GM21619 (cell line): ENCODE measurements around the gene MID1.

Source experiments
- ATAC-seq: cut with Tn5 transposase; IDR thresholded peaks from one replicate; pipeline ENCODE4 v1.9.1; 2021; ENCODE audit not compliant: unreplicated experiment

Gene MID1, protein sequence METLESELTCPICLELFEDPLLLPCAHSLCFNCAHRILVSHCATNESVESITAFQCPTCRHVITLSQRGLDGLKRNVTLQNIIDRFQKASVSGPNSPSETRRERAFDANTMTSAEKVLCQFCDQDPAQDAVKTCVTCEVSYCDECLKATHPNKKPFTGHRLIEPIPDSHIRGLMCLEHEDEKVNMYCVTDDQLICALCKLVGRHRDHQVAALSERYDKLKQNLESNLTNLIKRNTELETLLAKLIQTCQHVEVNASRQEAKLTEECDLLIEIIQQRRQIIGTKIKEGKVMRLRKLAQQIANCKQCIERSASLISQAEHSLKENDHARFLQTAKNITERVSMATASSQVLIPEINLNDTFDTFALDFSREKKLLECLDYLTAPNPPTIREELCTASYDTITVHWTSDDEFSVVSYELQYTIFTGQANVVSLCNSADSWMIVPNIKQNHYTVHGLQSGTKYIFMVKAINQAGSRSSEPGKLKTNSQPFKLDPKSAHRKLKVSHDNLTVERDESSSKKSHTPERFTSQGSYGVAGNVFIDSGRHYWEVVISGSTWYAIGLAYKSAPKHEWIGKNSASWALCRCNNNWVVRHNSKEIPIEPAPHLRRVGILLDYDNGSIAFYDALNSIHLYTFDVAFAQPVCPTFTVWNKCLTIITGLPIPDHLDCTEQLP

DNA sequence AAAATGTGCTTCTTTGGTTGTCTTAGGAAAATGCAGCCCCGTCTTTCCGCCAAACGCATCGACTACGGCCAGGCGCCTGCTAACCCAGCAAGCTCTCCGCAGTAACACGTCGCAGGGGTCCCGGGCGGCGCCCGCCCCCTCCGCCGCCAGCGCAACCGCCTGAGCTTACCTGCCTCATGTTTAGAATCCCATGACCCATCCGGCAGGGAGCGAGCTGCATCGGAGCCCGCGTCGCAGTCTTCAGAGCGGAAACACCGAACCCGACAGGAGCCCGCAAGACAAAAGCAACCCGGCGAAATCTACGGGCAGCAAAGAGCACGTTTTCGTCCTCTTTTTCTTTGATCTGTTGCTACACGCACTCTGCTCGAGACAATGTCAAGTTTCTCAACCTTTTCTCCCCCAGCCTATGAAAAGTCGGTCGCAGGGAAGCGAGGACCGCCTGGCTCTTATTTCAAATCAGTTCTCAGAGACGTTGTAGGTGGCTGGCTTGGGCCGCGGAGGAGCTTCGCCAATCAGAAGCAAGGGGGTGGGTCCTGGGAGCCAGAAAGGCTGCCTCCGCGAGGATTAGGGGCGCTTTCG is at the start of gene MID1:
TSS of gene MID1 (minus strand) at position 465 of the 579 bp plus-strand sequence. CDS start 53,038 bp downstream, outside the sequence.
- ATAC-seq, result no peak

GRCh38 chrX:10667143-10667542 is 46.8 kb upstream of the MID1 start:
- no peak for ATAC-seq

DNA sequence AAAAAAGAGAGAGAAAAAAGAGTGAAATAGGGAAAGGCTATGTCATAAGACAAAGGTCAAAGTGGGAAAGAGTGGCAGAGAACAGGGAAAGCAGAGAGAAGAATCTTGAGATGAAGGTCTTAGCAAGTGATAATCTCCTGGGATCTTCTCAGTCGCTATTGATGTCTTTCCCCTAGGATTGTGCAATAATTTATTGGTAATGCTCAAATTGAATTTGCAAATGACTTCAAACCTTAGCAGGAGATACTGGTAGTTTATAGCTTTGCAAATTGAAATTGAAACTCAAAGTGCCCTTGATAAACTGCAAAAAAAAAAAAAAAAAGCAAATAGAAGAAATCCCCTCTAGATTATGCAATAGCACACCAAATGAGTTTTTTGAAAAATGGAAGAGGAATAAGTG is 45.7 kb upstream of the MID1 start:
- ATAC-seq, result no peak

DNA sequence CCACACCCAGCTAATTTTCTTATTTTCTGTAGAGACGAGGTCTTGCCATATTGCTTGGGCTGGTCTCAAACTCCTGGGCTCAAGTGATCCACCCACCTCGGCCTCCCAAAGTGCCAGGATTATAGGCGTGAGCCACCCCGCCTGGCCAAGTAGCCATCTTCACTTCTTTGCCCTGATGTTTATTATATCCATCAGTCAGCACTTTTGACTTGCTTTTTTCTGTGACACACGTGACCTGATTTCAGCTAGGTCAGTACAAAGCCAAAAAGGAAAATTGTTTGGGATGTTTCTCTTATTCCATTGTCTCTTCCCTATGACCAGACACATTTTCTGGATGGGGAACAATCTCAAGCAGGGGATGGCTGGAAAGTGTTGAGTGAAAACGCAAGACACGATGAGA is 45.3 kb upstream of the MID1 start:
- no peak for ATAC-seq

- no peak for ATAC-seq
These were observed 39.8 kb upstream of the MID1 start for GRCh38 chrX:10660171-10660570.

GRCh38 chrX:10656214-10656613 is 35.8 kb upstream of the MID1 start:
- no peak for ATAC-seq

DNA sequence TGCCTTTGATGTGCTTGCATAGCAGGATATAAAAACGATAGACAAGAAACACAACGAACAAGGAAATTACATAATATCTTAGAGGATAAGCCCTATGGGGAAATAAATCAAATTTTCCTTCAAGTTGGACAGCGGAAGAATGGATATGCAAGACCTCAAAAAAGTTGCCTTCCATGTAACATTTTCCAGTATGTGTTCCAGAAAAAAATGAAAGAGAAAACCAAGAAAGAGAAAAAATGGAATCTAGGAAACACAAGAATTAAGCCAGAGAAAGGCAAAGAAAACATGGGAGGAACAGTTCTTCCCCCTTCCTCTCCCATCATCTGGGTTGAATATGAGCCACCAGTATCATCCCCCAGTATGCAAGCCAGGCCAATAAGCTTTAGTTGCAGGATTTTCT is 34.6 kb upstream of the MID1 start:
- ATAC-seq, result no peak

DNA sequence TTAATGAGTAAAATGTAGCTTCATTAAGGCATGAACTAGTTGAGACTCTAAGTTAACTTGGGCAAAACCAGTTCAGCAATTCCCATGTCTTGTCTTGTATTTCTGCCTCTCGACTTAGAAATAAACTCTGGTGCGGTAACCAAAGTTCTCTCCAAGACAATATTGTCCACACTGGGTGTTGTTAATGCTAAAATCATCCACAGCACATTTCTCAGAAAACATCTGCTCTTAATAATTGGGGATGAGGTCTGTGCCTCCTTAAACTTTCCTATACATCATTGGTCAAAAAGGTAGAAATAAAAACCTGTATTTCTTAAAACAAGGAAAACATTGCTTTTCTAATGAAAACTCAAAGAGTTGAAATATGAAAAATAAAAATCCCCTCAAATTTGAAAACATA is 32.9 kb upstream of the MID1 start:
- ATAC-seq, result no peak

- ATAC-seq, result no peak
These were observed 28.9 kb upstream of the MID1 start for GRCh38 chrX:10649265-10649664.

DNA sequence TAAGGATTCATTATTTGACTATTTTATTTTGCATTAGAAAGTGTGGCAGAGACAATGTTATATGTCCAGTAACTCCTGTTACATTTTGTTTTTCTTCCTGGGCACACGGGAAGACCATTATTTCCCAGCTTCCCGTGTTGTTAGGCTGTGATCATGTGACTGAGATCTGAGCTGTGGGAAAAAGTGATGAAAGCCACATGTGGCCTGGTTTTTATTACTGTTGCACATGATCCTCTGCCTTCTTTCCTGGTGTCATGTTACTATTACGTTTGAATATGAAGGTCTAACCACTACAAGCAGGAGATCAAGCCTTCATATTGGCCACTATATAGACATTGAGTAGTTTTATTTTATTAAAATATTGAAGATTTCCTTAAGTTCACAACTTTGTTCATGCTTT is 28.2 kb upstream of the MID1 start:
- ATAC-seq, result no peak

GRCh38 chrX:10636851-10637250 is 16.5 kb upstream of the MID1 start:
- ATAC-seq, result no peak

DNA sequence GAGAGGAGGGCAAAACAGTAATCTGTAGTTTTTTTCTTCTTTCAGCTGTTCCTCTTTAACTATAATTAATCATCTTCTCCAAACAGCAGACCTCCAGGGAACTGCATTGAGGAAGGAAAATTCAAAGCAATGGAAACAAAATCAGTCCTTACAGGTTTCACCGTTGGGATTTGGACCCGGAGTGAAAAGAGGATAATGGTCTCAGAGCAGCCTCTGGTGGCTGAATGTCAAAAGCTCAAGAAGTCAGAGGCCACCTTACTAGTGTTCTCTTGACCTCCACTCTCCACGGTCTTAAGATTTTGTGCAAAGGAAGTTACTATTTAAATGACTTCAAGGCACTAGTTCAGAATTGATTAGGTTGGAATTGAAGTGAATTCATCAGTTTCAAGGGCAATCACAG is 16.0 kb upstream of the MID1 start:
- no peak for ATAC-seq

- ATAC-seq, result no peak
These were observed 14.2 kb upstream of the MID1 start for GRCh38 chrX:10634392-10635161.

DNA sequence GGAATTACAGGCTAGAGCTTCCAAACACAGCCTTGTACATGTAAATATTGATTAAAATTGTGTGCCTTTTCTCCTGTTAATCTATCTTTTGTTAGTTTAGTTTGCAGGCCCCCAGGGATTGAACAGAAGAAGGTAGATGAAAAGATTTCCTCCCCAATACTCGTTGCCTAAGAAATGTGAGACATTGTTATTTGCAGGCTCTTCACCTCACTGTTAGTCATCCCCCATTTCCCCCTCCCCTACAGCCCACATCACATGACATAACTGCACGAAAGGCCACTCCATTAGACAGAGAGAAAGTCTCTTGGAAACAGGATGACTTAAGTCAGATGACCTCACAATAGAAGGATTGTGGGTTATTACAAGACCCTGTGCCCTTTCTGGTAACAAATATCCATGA is 13.3 kb upstream of the MID1 start:
- ATAC-seq, result no peak

DNA sequence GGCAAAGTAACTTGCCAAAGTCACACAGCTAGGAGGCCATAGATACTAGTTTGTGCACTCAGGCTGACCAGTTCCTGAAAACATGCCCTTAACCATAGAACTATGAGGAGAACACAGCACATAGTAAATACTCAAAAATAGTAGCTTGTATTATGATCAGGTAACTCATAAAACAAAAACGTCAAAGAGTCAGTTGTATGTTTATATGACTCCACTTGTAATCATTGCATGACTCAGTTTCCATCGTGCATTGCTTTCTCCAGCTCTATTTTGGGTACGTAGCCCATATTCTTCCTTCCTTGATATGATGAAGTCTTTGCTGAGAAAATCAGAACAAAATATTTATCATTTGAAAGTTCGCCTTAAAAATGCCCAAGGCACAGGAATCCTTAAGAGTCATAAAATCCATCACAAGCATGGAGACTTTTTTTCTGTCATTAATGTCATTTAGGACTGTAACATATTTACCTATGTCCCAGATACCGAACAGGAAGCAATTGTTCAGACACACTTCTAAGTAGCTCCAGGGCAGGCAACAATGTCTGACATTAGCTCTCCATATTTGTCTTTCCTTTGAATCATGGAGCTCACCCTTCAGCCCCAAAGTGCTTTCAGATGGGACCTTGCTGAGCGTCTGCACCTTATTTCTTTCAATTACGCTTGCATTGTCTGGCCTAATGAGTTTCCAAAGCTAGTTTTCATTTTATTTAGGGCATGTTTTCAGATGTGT is 11.2 kb upstream of the MID1 start:
- ATAC-seq, result no peak

DNA sequence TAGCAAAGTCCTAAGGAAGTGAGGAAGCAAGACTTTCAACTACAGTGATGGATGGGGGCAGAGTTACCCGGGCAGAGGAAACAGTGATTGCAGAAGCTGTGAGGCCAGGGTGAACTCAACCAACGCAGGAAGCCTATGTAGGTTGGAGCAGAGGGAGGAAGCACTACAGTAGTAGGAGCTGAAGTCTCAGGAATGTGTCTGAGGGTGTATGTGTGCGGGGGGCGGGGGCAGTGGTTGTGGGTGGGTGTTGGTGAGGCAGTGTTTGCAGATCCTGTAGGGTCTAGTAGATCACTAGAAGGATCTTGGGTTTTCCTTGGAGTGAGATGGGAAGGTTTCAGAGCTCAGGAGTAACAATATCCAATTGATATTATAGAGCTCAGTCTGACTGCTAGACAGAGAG is 9.9 kb upstream of the MID1 start:
- no peak for ATAC-seq

GRCh38 chrX:10629905-10630304 is 9.5 kb upstream of the MID1 start:
- ATAC-seq, result no peak

DNA sequence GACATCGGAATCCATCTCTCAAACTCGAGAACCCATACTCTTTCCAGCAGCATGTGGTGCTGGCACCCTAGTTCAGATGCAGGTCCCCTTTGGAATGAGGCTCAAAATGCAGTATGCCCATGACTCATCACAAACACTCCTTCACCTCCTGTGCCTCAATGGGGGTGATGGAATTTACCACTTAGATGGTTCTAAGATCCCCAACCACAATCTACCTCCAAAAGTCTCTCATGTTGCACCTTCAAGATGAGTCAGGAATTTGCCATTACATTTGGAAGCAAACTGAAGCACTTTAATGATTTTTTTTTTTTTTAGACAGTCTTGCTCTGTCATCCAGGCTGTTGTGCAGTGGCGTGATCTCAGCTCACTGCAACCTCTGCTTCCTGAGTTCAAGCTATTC is 8.5 kb upstream of the MID1 start:
- ATAC-seq, result no peak

DNA sequence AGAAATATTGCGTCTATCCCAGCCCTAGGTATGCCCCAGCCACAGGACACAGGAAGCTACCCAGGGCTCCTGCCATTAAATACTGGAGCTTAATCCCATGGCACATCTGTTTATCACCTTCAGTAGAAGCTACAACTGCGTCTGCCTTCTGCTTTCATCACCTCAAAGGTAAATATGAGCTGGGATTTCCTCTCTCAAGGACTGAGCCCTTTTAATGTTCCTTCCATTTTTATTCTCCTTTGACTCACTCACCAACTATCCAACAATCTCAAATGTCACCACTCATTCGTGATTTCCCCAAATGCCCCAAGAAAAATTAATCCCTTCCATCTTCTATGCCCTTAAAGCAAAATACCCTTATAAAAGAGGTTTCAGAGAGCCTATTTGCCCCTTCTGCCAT is 1.8 kb upstream of the MID1 start:
- ATAC-seq, result no peak

DNA sequence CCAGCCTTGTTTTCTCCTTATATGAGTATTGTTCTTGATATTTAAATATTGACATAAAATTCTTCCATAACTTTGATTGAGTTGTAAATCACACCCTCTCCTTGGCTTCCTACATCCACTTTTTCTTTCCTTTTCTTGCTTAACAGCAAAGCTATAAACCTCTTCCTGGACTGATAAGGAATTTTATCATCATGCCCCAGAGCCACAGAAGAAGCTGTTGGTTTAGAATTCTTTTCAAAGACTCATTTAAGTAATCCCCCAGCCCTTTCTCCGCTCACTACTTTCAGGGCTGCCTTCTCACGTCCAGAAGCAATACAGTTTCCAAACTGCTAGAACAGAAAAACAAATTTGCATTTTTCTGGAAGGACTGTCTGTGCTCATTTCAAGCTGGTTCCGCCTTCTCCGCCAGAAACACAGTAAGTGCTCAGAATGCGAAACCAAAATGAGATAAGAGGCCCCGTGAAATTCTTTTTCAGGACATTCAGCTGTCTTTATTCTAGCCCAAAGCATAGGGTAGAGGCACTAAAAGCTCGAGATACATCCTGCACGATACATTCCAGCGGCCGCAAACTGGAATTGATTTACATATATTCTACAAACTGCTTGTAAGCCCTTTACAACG is 849 bp downstream of the MID1 start:
- no peak for ATAC-seq
